HG02571 (cell line): ENCODE results near the gene WDR64.
"Not testable (repeated sequence)": the region's sequence is repeated elsewhere in the genome, so short reads cannot be mapped to it uniquely, and the experiment has no call there.

Experiments used
- ATAC-seq: cut with Tn5 transposase; IDR thresholded peaks from one replicate; pipeline ENCODE4 v1.9.1; 2021; ENCODE audit warnings: mild to moderate bottlenecking, moderate library complexity; ENCODE audit not compliant: unreplicated experiment

WDR64 gene

GRCh38 chr1:241735493-241735926, 83.4 kb downstream of the WDR64 start:
- not testable (repeated sequence) for ATAC-seq

DNA sequence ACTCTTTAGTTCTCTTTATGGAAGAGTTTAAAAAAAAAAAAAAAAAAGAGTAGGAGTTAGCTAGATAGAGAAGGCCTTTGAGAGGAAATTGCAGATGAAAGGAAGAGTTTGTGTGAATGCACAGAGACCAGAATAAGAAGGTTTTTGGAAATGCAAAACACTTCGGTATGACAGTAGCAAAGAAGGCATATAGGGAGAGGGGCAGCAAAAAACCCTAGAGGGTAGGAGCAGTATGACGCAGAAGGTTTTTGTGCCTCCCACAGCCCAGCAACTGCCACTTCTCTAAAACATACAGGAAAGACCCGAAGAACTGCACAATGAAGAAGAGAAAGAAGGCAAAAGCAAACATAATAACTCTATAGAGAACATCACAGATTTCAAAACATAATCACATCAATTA, 84.3 kb downstream of the WDR64 start:
- ATAC-seq: no peak

GRCh38 chr1:241738284-241739078, 86.4 kb downstream of the WDR64 start:
- ATAC-seq: no peak

DNA sequence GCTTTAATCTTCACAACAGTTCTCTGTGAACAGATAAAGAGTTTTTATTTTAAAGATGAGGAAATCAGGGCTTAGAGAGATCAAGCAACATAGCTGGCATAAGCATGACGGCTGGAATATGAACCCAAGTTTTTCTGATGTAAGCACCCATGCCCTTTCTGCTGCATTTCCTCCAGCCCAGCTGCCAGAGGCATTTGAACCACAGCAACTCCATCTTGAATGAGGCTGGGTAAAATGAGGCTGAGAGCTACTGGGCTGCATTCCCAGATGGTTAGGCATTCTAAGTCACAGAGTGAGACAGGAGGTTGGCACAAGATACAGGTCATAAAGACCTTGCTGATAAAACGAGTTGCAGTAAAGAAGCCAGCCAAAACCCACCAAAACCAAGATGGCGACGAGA, 90.0 kb downstream of the WDR64 start:
- ATAC-seq: no peak

- ATAC-seq: no peak
Observed at GRCh38 chr1:241744591-241744990, 92.5 kb downstream of the WDR64 start.

- no peak for ATAC-seq
Observed at GRCh38 chr1:241747992-241748391, 95.9 kb downstream of the WDR64 start.

GRCh38 chr1:241749041-241749944, 97.2 kb downstream of the WDR64 start:
- ATAC-seq: no peak

GRCh38 chr1:241749945-241750695, 98.0 kb downstream of the WDR64 start:
- no peak for ATAC-seq

DNA sequence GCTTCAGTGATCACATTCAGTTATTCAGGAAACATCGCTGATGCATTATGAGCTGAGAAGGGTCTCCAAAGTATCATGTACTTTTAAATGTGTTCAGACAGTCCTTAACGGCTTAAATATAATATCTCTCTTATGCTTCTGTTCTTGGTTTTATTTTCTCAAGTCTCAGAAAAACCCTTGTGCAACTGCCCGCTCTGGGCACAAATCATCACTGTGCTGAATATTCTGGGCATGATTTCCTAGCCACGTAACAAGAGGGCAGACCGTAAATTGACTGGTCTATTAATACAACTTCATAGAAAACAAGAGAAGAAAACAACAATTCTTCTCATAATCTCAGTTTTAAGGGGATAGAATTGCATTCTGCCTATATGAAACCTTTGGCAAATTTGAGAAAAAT, 99.4 kb downstream of the WDR64 start:
- no peak for ATAC-seq

GRCh38 chr1:241762713-241763339, 110.7 kb downstream of the WDR64 start:
- ATAC-seq: no peak

- ATAC-seq: no peak
Observed at GRCh38 chr1:241765390-241765789, 113.3 kb downstream of the WDR64 start.

DNA sequence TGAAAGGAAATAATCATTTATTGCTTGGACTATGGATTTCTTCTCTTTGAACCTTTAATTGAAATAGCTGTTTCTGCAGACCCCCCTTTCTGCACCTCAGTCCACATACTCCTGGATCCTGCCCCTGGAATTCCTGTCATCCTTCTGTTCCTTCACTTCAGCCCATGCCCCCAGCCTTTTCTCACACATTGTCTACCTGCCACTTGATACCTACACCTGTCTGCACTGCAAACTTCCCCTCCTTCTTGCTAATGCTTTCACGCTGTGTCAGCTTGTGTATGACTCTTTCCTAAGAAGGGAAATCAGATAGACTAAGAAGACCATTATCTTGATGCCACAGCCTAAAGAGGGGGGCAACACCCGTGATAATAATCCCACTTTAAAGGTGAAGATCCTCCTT, 115.7 kb downstream of the WDR64 start:
- no peak for ATAC-seq

- ATAC-seq: no peak
Observed at GRCh38 chr1:241770115-241770514, 118.0 kb downstream of the WDR64 start.

- ATAC-seq: no peak
Observed at GRCh38 chr1:241771117-241771516, 119.0 kb downstream of the WDR64 start.

DNA sequence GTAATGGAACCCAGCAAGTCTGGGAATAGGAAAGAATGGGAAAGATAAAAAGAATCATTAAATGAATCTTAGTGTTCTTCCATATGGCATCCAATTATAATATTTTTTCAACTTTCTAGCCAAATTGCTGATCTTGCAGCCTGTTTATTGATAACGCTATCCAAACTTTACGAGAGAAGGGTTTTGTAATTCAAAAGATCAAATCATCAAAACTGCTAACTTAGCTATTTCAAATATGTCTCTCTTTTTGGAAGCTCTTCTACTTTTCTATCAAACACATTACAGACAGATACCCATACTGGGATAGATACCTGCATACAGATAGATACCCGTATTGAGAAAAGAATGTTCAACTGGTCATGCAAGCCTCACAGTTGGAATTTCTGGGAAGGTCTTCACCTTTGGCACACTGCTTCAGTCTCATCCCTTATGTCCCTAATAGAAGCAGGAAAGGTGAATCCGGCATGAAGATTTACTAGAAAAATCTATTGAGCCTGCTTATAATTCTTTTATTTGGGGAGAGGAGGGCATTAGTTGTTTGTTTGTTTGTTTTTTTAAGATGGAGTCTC, 120.9 kb downstream of the WDR64 start:
- no peak for ATAC-seq

GRCh38 chr1:241773991-241774390, 121.9 kb downstream of the WDR64 start:
- ATAC-seq: no peak

GRCh38 chr1:241775021-241775420, 122.9 kb downstream of the WDR64 start:
- no peak for ATAC-seq

- ATAC-seq: no peak
Observed at GRCh38 chr1:241776911-241777310, 124.8 kb downstream of the WDR64 start.

DNA sequence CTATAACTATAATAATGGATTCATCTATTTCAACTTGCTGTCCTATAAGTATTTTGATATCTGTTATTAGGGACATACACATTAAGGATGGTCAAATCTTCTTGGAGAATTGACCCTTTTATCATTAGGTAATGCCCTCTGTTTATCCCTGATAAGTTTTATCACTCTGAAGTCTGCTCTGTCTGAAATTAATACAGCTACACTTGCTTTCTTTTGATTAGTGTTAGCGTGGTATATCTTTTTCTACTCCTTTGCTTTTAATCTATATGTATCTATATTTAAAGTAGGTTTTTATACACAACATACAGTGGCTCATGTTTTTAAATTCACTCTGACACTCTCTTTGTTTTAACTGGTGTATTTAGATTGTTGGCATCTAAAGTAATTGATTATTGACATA, 126.0 kb downstream of the WDR64 start:
- ATAC-seq: no peak

GRCh38 chr1:241779897-241780296, 127.8 kb downstream of the WDR64 start:
- no peak for ATAC-seq
